ENCODE measurements around the gene MAPK14. TPM values are rescaled to one million over a fixed set of nuclear protein-coding genes. Genes with fewer than 3 reads are reported as not detected.

The MAPK14 gene
- total RNA-seq, 1 experiment from 2014 or later = 56.8 TPM

- CTCF ChIA-PET = interaction anchor here (0.5 kb wide), 1 partner anchor 221 kb away, joined by 3 read pairs; no protein-coding TSS in a partner anchor
Measured at GRCh38 chr6:36000451-36000850, 27.2 kb upstream of the MAPK14 start.

GRCh38 chr6:36015666-36016065 is 11.9 kb upstream of the MAPK14 start:
- DNase-seq = no peak
- TF ChIP-seq EZH2 (IDR thresholded peaks at IDR 0.05; ENCODE audit: low read length, unreplicated experiment) = no peak
- TF ChIP-seq, protein P1, sequence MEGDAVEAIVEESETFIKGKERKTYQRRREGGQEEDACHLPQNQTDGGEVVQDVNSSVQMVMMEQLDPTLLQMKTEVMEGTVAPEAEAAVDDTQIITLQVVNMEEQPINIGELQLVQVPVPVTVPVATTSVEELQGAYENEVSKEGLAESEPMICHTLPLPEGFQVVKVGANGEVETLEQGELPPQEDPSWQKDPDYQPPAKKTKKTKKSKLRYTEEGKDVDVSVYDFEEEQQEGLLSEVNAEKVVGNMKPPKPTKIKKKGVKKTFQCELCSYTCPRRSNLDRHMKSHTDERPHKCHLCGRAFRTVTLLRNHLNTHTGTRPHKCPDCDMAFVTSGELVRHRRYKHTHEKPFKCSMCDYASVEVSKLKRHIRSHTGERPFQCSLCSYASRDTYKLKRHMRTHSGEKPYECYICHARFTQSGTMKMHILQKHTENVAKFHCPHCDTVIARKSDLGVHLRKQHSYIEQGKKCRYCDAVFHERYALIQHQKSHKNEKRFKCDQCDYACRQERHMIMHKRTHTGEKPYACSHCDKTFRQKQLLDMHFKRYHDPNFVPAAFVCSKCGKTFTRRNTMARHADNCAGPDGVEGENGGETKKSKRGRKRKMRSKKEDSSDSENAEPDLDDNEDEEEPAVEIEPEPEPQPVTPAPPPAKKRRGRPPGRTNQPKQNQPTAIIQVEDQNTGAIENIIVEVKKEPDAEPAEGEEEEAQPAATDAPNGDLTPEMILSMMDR (conservative IDR thresholded peaks at IDR 0.05; ENCODE audit: low read depth, low read length) = no peak
- TF ChIP-seq EZH2phosphoT487 (IDR thresholded peaks at IDR 0.05; ENCODE audit: borderline replicate concordance, low read length) = no peak
- no peak overlapping the region for H2AFZ ChIP-seq (ENCODE audit: low read length)
- H3K4me2 ChIP-seq (ENCODE audit: low read length) = no peak overlapping the region
- no peaks in the 10 kb centered on the region for H3K36me3 ChIP-seq (ENCODE audit: low read depth, low read length)
- H3K27me3 ChIP-seq (ENCODE audit: low read length) = no peaks in the 10 kb centered on the region
- ChIA-PET POLR2A (ENCODE audit: unreplicated experiment) (interaction anchor here (0.5 kb wide), 1 partner anchor 40 kb away, joined by 17 read pairs; no protein-coding TSS in a partner anchor), CTCF (no interaction called here)
- H4K20me1 ChIP-seq (ENCODE audit: low read length) = no peaks in the 10 kb centered on the region
- ATAC-seq = no peak
- H3K79me2 ChIP-seq (ENCODE audit: low read length) = no peaks in the 10 kb centered on the region
- no peak overlapping the region for H3K27ac ChIP-seq (ENCODE audit: low read length)
- intact Hi-C loops (cut with micrococcal nuclease) = no loop called here
- H3K4me1 ChIP-seq (ENCODE audit: insufficient read depth, low read length) = no peaks in the 10 kb centered on the region
- no peaks in the 10 kb centered on the region for H3F3A ChIP-seq (ENCODE audit: low read length, unreplicated experiment)
- no peaks in the 10 kb centered on the region for H3K9me2 ChIP-seq (replicated peaks; ENCODE audit: low read length)
- no peak overlapping the region for H3K9ac ChIP-seq (ENCODE audit: low read length)
- no TSS peak for BruUV-seq (replicated peaks)
- no peak overlapping the region for H3K4me3 ChIP-seq (ENCODE audit: low read length)
- H3K9me3 ChIP-seq (ENCODE audit: low read length) = no peaks in the 10 kb centered on the region

More at GRCh38 chr6:36000451-36000850, 27.2 kb upstream of the MAPK14 start:
- Histone ChIP-seq H3F3A (ENCODE audit: low read length, unreplicated experiment) (no peaks in the 10 kb centered on the region), H3K27me3 (ENCODE audit: low read length) (peaks cover 10% of the 10 kb centered on the region; the same call in 1 of the 2 replicates), H3K27ac (ENCODE audit: low read length) (no peak overlapping the region), H3K9me3 (ENCODE audit: low read length) (no peaks in the 10 kb centered on the region), H3K9me2 (replicated peaks; ENCODE audit: low read length) (no peaks in the 10 kb centered on the region), H3K79me2 (ENCODE audit: low read length) (no peaks in the 10 kb centered on the region), H3K9ac (ENCODE audit: low read length) (no peak overlapping the region), H2AFZ (ENCODE audit: low read length) (no peak overlapping the region), H3K4me2 (ENCODE audit: low read length) (no peak overlapping the region), H4K20me1 (ENCODE audit: low read length) (no peaks in the 10 kb centered on the region), H3K36me3 (ENCODE audit: low read depth, low read length) (no peaks in the 10 kb centered on the region), H3K4me3 (ENCODE audit: low read length) (no peak overlapping the region), H3K4me1 (ENCODE audit: insufficient read depth, low read length) (no peaks in the 10 kb centered on the region)
- intact Hi-C loops (cut with micrococcal nuclease) = no loop called here
- ATAC-seq = no peak
- POLR2A ChIA-PET (ENCODE audit: unreplicated experiment) = no interaction called here
- no TSS peak for BruUV-seq (replicated peaks)
- DNase-seq = no peak
- no peak for TF ChIP-seq EZH2 (IDR thresholded peaks at IDR 0.05; ENCODE audit: low read length, unreplicated experiment)
- TF ChIP-seq, protein P1 (conservative IDR thresholded peaks at IDR 0.05; ENCODE audit: low read depth, low read length) = no peak

- Histone ChIP-seq H3K27ac (ENCODE audit: low read length) (no peak overlapping the region), H3K9ac (ENCODE audit: low read length) (no peak overlapping the region), H3K27me3 (ENCODE audit: low read length) (no peaks in the 10 kb centered on the region), H4K20me1 (ENCODE audit: low read length) (no peaks in the 10 kb centered on the region), H3K4me1 (ENCODE audit: insufficient read depth, low read length) (no peaks in the 10 kb centered on the region), H3K9me3 (ENCODE audit: low read length) (no peaks in the 10 kb centered on the region), H3K4me2 (ENCODE audit: low read length) (no peak overlapping the region), H3K4me3 (ENCODE audit: low read length) (no peak overlapping the region), H3K79me2 (ENCODE audit: low read length) (no peaks in the 10 kb centered on the region), H3F3A (ENCODE audit: low read length, unreplicated experiment) (no peaks in the 10 kb centered on the region), H3K9me2 (replicated peaks; ENCODE audit: low read length) (no peaks in the 10 kb centered on the region), H2AFZ (ENCODE audit: low read length) (no peak overlapping the region), H3K36me3 (ENCODE audit: low read depth, low read length) (no peaks in the 10 kb centered on the region)
- DNase-seq = no peak
- intact Hi-C loops (cut with micrococcal nuclease) = no loop called here
- BruUV-seq (replicated peaks) = no TSS peak
- TF ChIP-seq EZH2phosphoT487 (IDR thresholded peaks at IDR 0.05; ENCODE audit: borderline replicate concordance, low read length) = no peak
- no peak for TF ChIP-seq EZH2 (IDR thresholded peaks at IDR 0.05; ENCODE audit: low read length, unreplicated experiment)
- TF ChIP-seq, protein P1 (conservative IDR thresholded peaks at IDR 0.05; ENCODE audit: low read depth, low read length) = no peak
- no peak for ATAC-seq
- ChIA-PET POLR2A (ENCODE audit: unreplicated experiment) (no interaction called here), CTCF (no interaction called here)
Measured at GRCh38 chr6:36018339-36018738, 9.3 kb upstream of the MAPK14 start.

Data from PC-3 (cell line).